ENCODE data around the gene CERS3. TPM values are rescaled to one million over a fixed set of nuclear protein-coding genes. Genes with fewer than 3 reads are reported as not detected.

The CERS3 gene
- total and polyA plus RNA-seq, 4 donors, result not detected

DNA sequence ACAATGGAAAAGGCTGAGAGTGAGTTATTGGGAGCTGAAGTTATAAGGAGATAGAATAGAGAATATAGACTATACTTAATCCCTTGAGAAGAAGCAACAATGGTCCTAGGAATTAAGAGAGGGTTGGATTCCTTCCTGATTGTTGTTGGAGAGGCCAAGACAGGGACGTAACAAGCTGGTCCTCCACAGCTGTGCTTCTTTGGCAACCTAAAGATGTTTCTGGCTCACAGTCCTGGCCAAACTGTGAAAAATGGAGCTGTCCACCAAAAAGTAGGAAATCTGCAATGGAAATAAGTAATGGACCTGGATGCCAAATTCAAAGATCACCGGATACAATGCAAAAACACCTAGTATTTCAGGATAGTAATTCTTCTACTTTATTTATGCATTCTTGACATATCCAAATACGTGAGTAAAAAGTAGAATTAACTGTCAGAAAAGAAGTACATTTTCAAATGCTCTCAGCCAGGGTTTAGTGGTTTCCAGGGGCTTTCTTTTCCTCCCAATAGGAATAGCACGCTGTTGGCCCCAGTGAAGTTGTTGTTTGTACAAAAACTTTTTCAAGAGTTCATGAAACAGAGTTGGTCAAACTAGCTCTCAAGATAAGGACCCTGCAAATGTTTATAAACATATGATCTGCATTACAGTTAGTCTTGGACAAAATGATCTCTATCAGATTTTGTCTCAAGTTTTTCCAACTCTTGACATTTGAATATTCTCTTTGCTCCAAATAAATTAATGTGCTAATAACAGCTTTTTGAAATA, 28.3 kb downstream of the CERS3 start:
- H3K4me1 ChIP-seq (ENCODE audit: control insufficient read depth in 4 of 4, insufficient read depth in 4 of 4, low read length in 3 of 4), result no peaks in the 10 kb centered on the region
- no peaks in the 10 kb centered on the region for H3K27me3 ChIP-seq (ENCODE audit: control insufficient read depth in 4 of 4, insufficient read depth in 4 of 4, low read length in 3 of 4)
- no peak overlapping the region for H3K27ac ChIP-seq (ENCODE audit: low read depth in 1 of 2, low read length in 2 of 2)
- TF ChIP-seq TAF1 (conservative IDR thresholded peaks at IDR 0.05) (no peak), REST (IDR thresholded peaks at IDR 0.05) (peak; percentile 34)
- DNase-seq (ENCODE audit: low spot score), result no peak
- no peaks in the 10 kb centered on the region for H3K9me3 ChIP-seq (ENCODE audit: control insufficient read depth in 4 of 4, low read length in 3 of 4)
- H3K4me3 ChIP-seq (ENCODE audit: low read depth in 1 of 3, low read length in 3 of 3), result no peak overlapping the region
- no peaks in the 10 kb centered on the region for H3K36me3 ChIP-seq (ENCODE audit: control insufficient read depth in 4 of 4, insufficient read depth in 3 of 4, low read depth in 1 of 4, low read length in 3 of 4)
- no peak overlapping the region for H3K9ac ChIP-seq (ENCODE audit: low read depth in 1 of 2, low read length in 2 of 2)
- 65% methylated on average over 4 of the region's 4 CpGs for WGBS

GRCh38 chr15:100495861-100496260, 32.9 kb downstream of the CERS3 start:
- Histone ChIP-seq H3K36me3 (ENCODE audit: control insufficient read depth in 4 of 4, insufficient read depth in 3 of 4, low read depth in 1 of 4, low read length in 3 of 4) (no peaks in the 10 kb centered on the region), H3K27ac (ENCODE audit: low read depth in 1 of 2, low read length in 2 of 2) (no peak overlapping the region), H3K9me3 (ENCODE audit: control insufficient read depth in 4 of 4, low read length in 3 of 4) (no peaks in the 10 kb centered on the region), H3K9ac (ENCODE audit: low read depth in 1 of 2, low read length in 2 of 2) (no peak overlapping the region), H3K27me3 (ENCODE audit: control insufficient read depth in 4 of 4, insufficient read depth in 4 of 4, low read length in 3 of 4) (no peaks in the 10 kb centered on the region), H3K4me1 (ENCODE audit: control insufficient read depth in 4 of 4, insufficient read depth in 4 of 4, low read length in 3 of 4) (no peaks in the 10 kb centered on the region), H3K4me3 (ENCODE audit: low read depth in 1 of 3, low read length in 3 of 3) (no peak overlapping the region)
- TF ChIP-seq CTCF (IDR thresholded peaks at IDR 0.05; ENCODE audit: low read depth, low read length, missing input control) (no peak), ZBTB33 (IDR thresholded peaks at IDR 0.05) (no peak), JUND (IDR thresholded peaks at IDR 0.05) (no peak), TAF1 (conservative IDR thresholded peaks at IDR 0.05) (no peak)
- TF ChIP-seq, protein P1, sequence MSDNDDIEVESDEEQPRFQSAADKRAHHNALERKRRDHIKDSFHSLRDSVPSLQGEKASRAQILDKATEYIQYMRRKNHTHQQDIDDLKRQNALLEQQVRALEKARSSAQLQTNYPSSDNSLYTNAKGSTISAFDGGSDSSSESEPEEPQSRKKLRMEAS (IDR thresholded peaks at IDR 0.05), result no peak
- WGBS, result 84% methylated on average over 1 of the region's 1 CpG
- DNase-seq (ENCODE audit: low spot score), result no peak

- WGBS, result 86% methylated on average over 4 of the region's 4 CpGs
- Histone ChIP-seq H3K4me1 (ENCODE audit: control insufficient read depth in 4 of 4, insufficient read depth in 4 of 4, low read length in 3 of 4) (no peaks in the 10 kb centered on the region), H3K27me3 (ENCODE audit: control insufficient read depth in 4 of 4, insufficient read depth in 4 of 4, low read length in 3 of 4) (no peaks in the 10 kb centered on the region)
- TF ChIP-seq FOXA2 (IDR thresholded peaks at IDR 0.05) (no peak), ATF3 (IDR thresholded peaks at IDR 0.05) (no peak), RXRA (IDR thresholded peaks at IDR 0.05) (no peak), CTCF (IDR thresholded peaks at IDR 0.05; ENCODE audit: low read depth, low read length, missing input control) (no peak), YY1 (IDR thresholded peaks at IDR 0.05) (no peak), SP1 (IDR thresholded peaks at IDR 0.05) (no peak), NR2F2 (IDR thresholded peaks at IDR 0.05) (no peak), RAD21 (IDR thresholded peaks at IDR 0.05) (no peak)
These were observed 35.5 kb downstream of the CERS3 start for GRCh38 chr15:100493213-100493612.

More at GRCh38 chr15:100493213-100493612, 35.5 kb downstream of the CERS3 start:
- no peak overlapping the region for H3K27ac ChIP-seq (ENCODE audit: low read depth in 1 of 2, low read length in 2 of 2)
- H3K9ac ChIP-seq (ENCODE audit: low read depth in 1 of 2, low read length in 2 of 2), result no peak overlapping the region
- no peak for DNase-seq (ENCODE audit: low spot score)
- H3K9me3 ChIP-seq (ENCODE audit: control insufficient read depth in 4 of 4, low read length in 3 of 4), result no peaks in the 10 kb centered on the region
- H3K36me3 ChIP-seq (ENCODE audit: control insufficient read depth in 4 of 4, insufficient read depth in 3 of 4, low read depth in 1 of 4, low read length in 3 of 4), result no peaks in the 10 kb centered on the region
- no peak overlapping the region for H3K4me3 ChIP-seq (ENCODE audit: low read depth in 1 of 3, low read length in 3 of 3)

Measured in liver (tissue), 9 donors.